GM19193 (cell line): ENCODE data around the gene SLC14A1.
A peak's percentile ranks its signal among the peaks of the same experiment; 100 is the strongest.

Source experiments
- POLR2A ChIP-seq: IDR thresholded peaks from 4 replicates; pipeline ENCODE4 v1.6.1; 2011; ENCODE audit not compliant: insufficient read depth, insufficient read length; ENCODE audit errors: extremely low read depth

SLC14A1 gene

GRCh38 chr18:45723567-45724355 lies at the start of gene SLC14A1:
Gene SLC14A1, plus strand, starts transcription at chr18:45724181. Its CDS starts 6,140 bp downstream, at chr18:45730321.
- no peak for TF ChIP-seq POLR2A

DNA sequence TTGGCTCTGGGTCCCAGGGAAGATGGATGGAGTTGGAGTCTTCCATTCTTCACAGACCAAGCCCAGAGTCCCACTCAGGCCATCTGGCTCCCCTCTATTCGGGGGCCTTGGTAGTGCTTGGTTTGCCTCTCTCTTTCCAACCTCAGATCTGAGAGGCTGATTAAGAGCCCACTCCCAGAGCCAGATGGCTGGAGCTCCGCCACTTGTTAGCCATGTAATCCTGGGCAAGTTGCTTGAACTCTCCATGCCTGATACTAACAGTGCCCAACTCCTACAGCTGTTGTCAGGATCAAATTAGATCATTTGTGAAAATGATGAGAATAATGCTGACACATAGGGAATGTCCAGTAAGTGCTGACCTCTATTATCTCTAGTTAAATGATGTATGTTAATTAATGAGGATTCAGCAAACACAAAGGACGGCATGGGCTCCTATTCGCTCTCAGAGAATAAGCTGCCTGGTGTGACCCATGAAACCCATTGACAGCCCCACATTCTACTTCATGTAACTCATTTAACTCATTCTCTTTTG lies 46.6 kb upstream of the SLC14A1 start:
- TF ChIP-seq POLR2A, result no peak

DNA sequence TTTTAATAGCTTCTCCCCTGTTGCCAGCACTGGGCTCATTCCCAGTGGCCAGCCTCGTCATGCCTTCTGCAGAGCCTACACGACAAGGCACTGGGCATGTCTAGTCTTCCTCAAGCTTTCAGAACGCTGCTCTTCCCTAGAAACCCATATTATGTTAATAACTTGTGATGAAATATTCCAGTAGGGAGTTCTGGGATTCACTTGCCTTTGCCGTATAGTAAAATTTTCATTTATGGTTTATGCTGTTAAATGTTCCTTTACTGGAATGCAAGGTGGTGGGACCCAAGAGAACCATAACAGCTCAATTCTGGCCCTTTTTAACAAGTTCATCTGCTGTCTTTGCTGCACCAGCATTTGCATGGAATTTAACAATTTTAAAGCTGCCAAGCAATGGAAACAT lies 45.5 kb upstream of the SLC14A1 start:
- TF ChIP-seq POLR2A, result no peak

- no peak for TF ChIP-seq POLR2A
Observed at GRCh38 chr18:45678850-45679249, 45.1 kb upstream of the SLC14A1 start.

GRCh38 chr18:45680066-45680690 lies 43.8 kb upstream of the SLC14A1 start:
- no peak for TF ChIP-seq POLR2A

GRCh38 chr18:45682181-45682580 lies 41.8 kb upstream of the SLC14A1 start:
- TF ChIP-seq POLR2A, result no peak

DNA sequence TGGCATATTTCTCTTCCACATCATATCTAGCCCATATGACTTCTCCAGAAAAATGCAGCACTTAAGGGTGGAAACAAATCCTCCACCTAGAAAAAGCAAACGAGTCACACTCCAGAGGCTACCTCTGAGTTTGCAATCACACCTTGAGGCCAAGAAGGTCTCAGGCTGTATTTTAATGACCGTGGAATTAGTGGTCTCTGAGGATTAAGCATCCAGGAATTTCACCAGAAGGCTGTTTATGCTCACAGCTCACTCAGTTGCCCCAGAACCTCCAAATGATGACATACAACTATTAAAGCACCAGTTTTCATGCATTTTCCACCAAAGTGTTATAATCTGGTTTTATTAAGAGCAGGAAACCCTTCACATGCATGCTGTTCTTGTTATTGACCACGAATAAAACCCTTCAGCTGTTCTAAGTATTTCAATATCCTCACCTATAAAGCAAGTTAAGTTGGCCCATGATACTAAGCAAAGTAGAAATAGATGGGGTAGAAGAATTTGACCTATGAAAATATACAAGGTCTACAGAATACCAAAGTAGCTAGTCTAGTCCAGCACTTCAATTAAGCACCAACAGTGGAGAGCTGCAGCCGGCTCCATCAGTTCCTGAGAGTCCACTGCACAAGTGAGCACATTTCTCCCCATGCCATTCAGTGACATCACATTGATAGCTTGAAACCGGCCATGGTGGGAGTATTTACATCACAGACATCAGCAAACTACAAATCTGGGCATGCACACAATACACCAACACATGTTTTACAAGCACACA lies 39.5 kb upstream of the SLC14A1 start:
- no peak for TF ChIP-seq POLR2A

DNA sequence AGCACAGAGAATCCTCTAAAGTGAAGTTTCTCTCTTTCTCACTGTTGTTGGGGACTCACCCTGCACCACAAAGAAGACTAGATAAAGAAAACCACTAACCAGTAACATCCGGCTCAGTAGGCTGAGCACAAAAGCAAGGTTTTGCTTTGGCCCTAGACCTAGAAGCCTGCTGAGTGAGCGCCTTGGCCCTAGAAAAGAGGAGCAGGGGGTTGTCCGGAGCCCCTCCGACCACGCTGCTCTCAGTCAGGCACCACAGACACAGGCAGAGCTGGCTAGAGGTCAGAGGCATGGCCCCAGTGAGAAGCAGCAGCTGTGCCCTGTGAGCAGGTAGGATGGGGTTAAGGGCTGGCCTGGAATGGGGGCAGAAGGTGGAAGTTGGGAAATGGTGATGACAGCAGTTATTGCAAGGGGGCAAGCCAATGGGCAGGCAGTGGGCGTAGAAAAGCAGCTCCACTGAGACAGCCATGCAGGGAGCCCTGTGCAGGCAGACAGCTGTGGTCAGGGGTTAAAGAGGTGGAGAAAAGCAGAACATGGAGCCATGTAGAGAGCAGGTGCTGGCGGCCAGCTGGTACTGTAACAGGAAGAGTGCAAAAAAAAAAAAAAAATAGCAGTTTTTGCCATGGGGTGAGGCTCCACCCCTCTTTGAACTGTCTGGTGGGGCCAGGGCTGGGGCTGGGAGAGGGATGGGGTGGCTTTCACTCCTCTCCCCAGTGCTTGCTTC lies 36.9 kb upstream of the SLC14A1 start:
- peak; percentile 22 for TF ChIP-seq POLR2A

GRCh38 chr18:45687621-45688020 lies 36.4 kb upstream of the SLC14A1 start:
- no peak for TF ChIP-seq POLR2A

- TF ChIP-seq POLR2A, result no peak
Observed at GRCh38 chr18:45688113-45688512, 35.9 kb upstream of the SLC14A1 start.

GRCh38 chr18:45688833-45689232 lies 35.1 kb upstream of the SLC14A1 start:
- no peak for TF ChIP-seq POLR2A

- TF ChIP-seq POLR2A, result no peak
Observed at GRCh38 chr18:45689396-45689795, 34.6 kb upstream of the SLC14A1 start.

- TF ChIP-seq POLR2A, result no peak
Observed at GRCh38 chr18:45690975-45691815, 32.8 kb upstream of the SLC14A1 start.

DNA sequence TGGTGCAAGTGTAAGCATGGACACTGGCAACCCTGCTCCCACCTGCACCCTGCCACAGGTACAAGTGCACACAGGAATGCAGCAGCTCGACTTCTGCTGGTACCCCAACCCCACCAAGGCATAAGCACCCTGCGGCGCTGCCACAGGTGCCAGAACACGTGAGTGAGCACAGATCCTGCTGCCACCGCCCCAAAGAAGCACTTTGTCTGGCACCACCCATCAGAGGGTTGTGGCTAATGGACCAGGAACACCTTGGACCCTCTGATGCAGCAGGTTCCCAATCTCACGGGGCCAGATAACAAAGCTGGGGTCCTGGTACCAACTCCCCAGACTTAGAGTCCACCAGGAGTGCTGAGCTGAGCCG lies 32.2 kb upstream of the SLC14A1 start:
- no peak for TF ChIP-seq POLR2A

DNA sequence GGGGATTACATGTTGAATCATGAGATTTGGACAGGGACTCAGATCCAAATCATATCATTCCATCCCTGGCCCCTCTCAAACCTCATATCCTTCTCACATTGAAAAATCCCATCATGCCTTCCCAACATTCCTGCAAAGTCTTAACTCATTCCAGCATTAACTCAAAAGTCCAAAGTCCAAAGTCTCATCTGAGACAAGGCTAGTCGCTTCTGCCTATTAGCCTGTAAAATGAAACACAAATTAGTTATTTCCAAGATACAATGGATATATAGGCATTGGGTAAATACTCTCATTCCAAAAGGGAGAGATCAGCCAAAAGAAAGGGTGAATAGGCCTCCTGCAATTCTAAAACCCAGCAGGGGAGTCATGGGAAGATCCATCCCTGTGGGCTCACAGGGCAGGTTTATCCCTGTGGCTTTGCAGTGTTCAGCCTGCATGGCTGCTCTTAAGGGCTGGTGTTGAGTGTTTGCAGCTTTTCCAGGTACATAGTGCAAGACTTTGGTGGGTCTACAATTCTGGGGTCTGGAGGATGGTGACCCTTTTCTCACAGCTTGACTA lies 21.2 kb upstream of the SLC14A1 start:
- no peak for TF ChIP-seq POLR2A
